NOMO-1 (cell line): ENCODE measurements around the gene LHPP.

Source experiments
- DNase-seq, 2 experiments: peaks; one replicate each; lab custom pipeline; 2025; ENCODE audit not compliant: unreplicated experiment in 2 of 2; lab: John Stamatoyannopoulos, UW

Gene LHPP

GRCh38 chr10:124516746-124517397, 55.2 kb downstream of the LHPP start:
- no peak for DNase-seq

GRCh38 chr10:124517461-124517860, 55.8 kb downstream of the LHPP start:
- DNase-seq: no peak

- DNase-seq: no peak
Measured at GRCh38 chr10:124517931-124518330, 56.3 kb downstream of the LHPP start.

- no peak for DNase-seq
Measured at GRCh38 chr10:124518366-124518765, 56.7 kb downstream of the LHPP start.

- no peak for DNase-seq
Measured at GRCh38 chr10:124520558-124521428, 59.2 kb downstream of the LHPP start.

GRCh38 chr10:124521429-124521871, 59.8 kb downstream of the LHPP start:
- no peak for DNase-seq

- DNase-seq: no peak
Measured at GRCh38 chr10:124522131-124522932, 60.7 kb downstream of the LHPP start.

GRCh38 chr10:124522933-124523871, 61.6 kb downstream of the LHPP start:
- DNase-seq: peak; percentile 52 to 78

GRCh38 chr10:124523901-124524300, 62.3 kb downstream of the LHPP start:
- DNase-seq: peak in 1 of 2 experiments; percentile 45

GRCh38 chr10:124524991-124525653, 63.5 kb downstream of the LHPP start:
- DNase-seq: no peak

GRCh38 chr10:124525751-124526600, 64.4 kb downstream of the LHPP start:
- no peak for DNase-seq

GRCh38 chr10:124526621-124527267, 65.1 kb downstream of the LHPP start:
- DNase-seq: no peak

- DNase-seq: no peak
Measured at GRCh38 chr10:124527874-124528395, 66.3 kb downstream of the LHPP start.

GRCh38 chr10:124529661-124530214, 68.1 kb downstream of the LHPP start:
- DNase-seq: no peak

- peak; percentile 77 to 82 for DNase-seq
Measured at GRCh38 chr10:124530215-124530665, 68.6 kb downstream of the LHPP start.

- no peak for DNase-seq
Measured at GRCh38 chr10:124530816-124531215, 69.2 kb downstream of the LHPP start.

GRCh38 chr10:124532106-124532641, 70.6 kb downstream of the LHPP start:
- DNase-seq: no peak
